OCI-LY7 (cell line): ENCODE results near the gene SOX5. TPM values are rescaled to one million over a fixed set of nuclear protein-coding genes. Genes with fewer than 3 reads are reported as not detected.
"Not testable (repeated sequence)": the region's sequence is repeated elsewhere in the genome, so short reads cannot be mapped to it uniquely, and the experiment has no call there.

Source experiments
- BruUV-seq: library from RNA; stranded (reverse); fragments of 400-500 nt; replicated peaks from 2 replicates; lab custom pipeline; 2021; lab: Mats Ljungman, UMichigan
- CTCF ChIA-PET: fragments of 300-600 bp; sonication (Branson Sonifier 250); formaldehyde crosslinking; loops from one replicate; lab custom pipeline; 2022; ENCODE audit warnings: antibody characterized with exemption; ENCODE audit not compliant: unreplicated experiment; lab: Charles Lee
- POLR2A ChIA-PET: fragments of 300-600 bp; sonication (Branson Sonifier 250); formaldehyde crosslinking; loops from one replicate; lab custom pipeline; 2022; ENCODE audit warnings: antibody characterized with exemption; lab: Charles Lee
- DNase-seq: peaks from one replicate; pipeline ENCODE4 v3.0.0-alpha.2; 2015; ENCODE audit warnings: low spot score
- H2AFZ ChIP-seq: fragments of 200-600 bp; sonication (generic), shearing (Covaris generic); 2 replicates; pipeline ENCODE4 v1.6.1; 2014; ENCODE audit warnings: mild to moderate bottlenecking, antibody characterized with exemption, low read length, moderate library complexity
- H3K27ac ChIP-seq: fragments of 200-600 bp; sonication (generic); 2 replicates; pipeline ENCODE4 v1.5.1; 2014; ENCODE audit warnings: mixed run types, low read depth, mild to moderate bottlenecking, moderate library complexity, low read length, inconsistent platforms; ENCODE audit not compliant: poor library complexity, severe bottlenecking
- H3K36me3 ChIP-seq: fragments of 200-600 bp; sonication (generic); 2 replicates; pipeline ENCODE4 v1.6.1; 2014; ENCODE audit warnings: mild to moderate bottlenecking, antibody characterized with exemption, low read length, moderate library complexity, mixed read lengths; ENCODE audit not compliant: insufficient read depth
- H3K4me1 ChIP-seq: fragments of 200-600 bp; sonication (generic); 2 replicates; pipeline ENCODE4 v1.5.1; 2014; ENCODE audit warnings: mild to moderate bottlenecking, low read length; ENCODE audit not compliant: insufficient read depth, poor library complexity, severe bottlenecking
- H3K4me2 ChIP-seq: fragments of 200-600 bp; sonication (generic); 2 replicates; pipeline ENCODE4 v1.6.1; 2014; ENCODE audit warnings: mild to moderate bottlenecking, low read length
- H3K4me3 ChIP-seq: fragments of 200-600 bp; sonication (generic); 2 replicates; pipeline ENCODE4 v1.5.1; 2014; ENCODE audit warnings: mild to moderate bottlenecking, low read depth, low read length; ENCODE audit not compliant: poor library complexity, severe bottlenecking
- H3K79me2 ChIP-seq: fragments of 200-600 bp; sonication (generic); 2 replicates; pipeline ENCODE4 v1.6.1; 2016; ENCODE audit warnings: low read depth, mild to moderate bottlenecking, low read length, moderate library complexity, mixed read lengths; ENCODE audit not compliant: insufficient read depth
- H3K9me2 ChIP-seq: fragments of 200-600 bp; sonication (generic); 2 replicates; pipeline ENCODE4 v1.6.1; 2016; ENCODE audit warnings: mild to moderate bottlenecking, low read length, mixed read lengths; ENCODE audit not compliant: insufficient read depth
- H3K9me3 ChIP-seq: fragments of 200-600 bp; sonication (generic); 2 replicates; pipeline ENCODE4 v1.6.1; 2014; ENCODE audit warnings: mild to moderate bottlenecking, mixed run types, low read length, mixed read lengths
- H4K20me1 ChIP-seq: fragments of 200-600 bp; sonication (generic); 2 replicates; pipeline ENCODE4 v1.6.1; 2014; ENCODE audit warnings: mild to moderate bottlenecking, antibody characterized with exemption, low read length, moderate library complexity, mixed read lengths; ENCODE audit not compliant: insufficient read depth
- CTCF ChIP-seq: fragments of 200-600 bp; sonication (generic); conservative IDR thresholded peaks from 2 replicates; pipeline ENCODE4 v1.5.1; 2014; ENCODE audit warnings: mild to moderate bottlenecking, antibody characterized with exemption, low read length, moderate library complexity, mixed read lengths
- EZH2phosphoT487 ChIP-seq: fragments of 200-600 bp; sonication (generic); IDR thresholded peaks from 2 replicates; pipeline ENCODE4 v1.6.1; 2018; ENCODE audit warnings: low read depth, borderline replicate concordance, mild to moderate bottlenecking, mixed run types, antibody characterized with exemption, low read length, moderate library complexity, mixed read lengths
- intact Hi-C: fragments of 100-400 bp; cut with micrococcal nuclease; formaldehyde crosslinking; loops from one replicate; pipeline ENCODE4 v1.10.0; 2022; ENCODE audit not compliant: unreplicated experiment
- total RNA-seq, 2 experiments: library from RNA; depleted of rRNA in 1 of 2; stranded (reverse); fragments of >200 nt in 1 of 2; shearing (Covaris generic) in 1 of 2; gene quantifications; 2 replicates each; pipeline ENCODE4 v1.2.3, GENCODE V29; 2014 to 2022

Gene SOX5
- total RNA-seq, 2 experiments from 2014 or later: 0.16 TPM; not detected in 1

GRCh38 chr12:23722655-23723054 lies 226.8 kb downstream of the SOX5 start:
- H2AFZ ChIP-seq: no peak overlapping the region
- no peak for TF ChIP-seq CTCF
- TF ChIP-seq EZH2phosphoT487: no peak
- H3K9me3 ChIP-seq: no peaks in the 10 kb centered on the region
- no peak overlapping the region for H3K4me2 ChIP-seq
- no peak for DNase-seq
- ChIA-PET POLR2A (interaction anchor here (0.7 kb wide), 1 partner anchor 244 kb away, joined by 6 read pairs; no protein-coding TSS in a partner anchor), CTCF (no interaction called here)
- no peaks in the 10 kb centered on the region for H3K9me2 ChIP-seq
- H3K4me1 ChIP-seq: no peaks in the 10 kb centered on the region
- no TSS peak for BruUV-seq
- no peaks in the 10 kb centered on the region for H3K36me3 ChIP-seq
- H3K27ac ChIP-seq: no peak overlapping the region
- intact Hi-C loops: no loop called here
- no peak overlapping the region for H3K4me3 ChIP-seq
- H4K20me1 ChIP-seq: no peaks in the 10 kb centered on the region
- H3K79me2 ChIP-seq: no peaks in the 10 kb centered on the region

- no peaks in the 10 kb centered on the region for H3K79me2 ChIP-seq
- DNase-seq: no peak
- ChIA-PET POLR2A (no interaction called here), CTCF (no interaction called here)
- H3K4me2 ChIP-seq: no peak overlapping the region
- H2AFZ ChIP-seq: no peak overlapping the region
- H3K4me1 ChIP-seq: no peaks in the 10 kb centered on the region
- H3K4me3 ChIP-seq: no peak overlapping the region
- TF ChIP-seq EZH2phosphoT487: no peak
- no peak for TF ChIP-seq CTCF
- no peaks in the 10 kb centered on the region for H3K9me3 ChIP-seq
- BruUV-seq: no TSS peak
- H3K27ac ChIP-seq: no peak overlapping the region
- no peaks in the 10 kb centered on the region for H3K9me2 ChIP-seq
- H3K36me3 ChIP-seq: no peaks in the 10 kb centered on the region
- intact Hi-C loops: no loop called here
- no peaks in the 10 kb centered on the region for H4K20me1 ChIP-seq
Measured at GRCh38 chr12:23721268-23721667, 228.2 kb downstream of the SOX5 start.

GRCh38 chr12:23719493-23719892 lies 230.0 kb downstream of the SOX5 start:
- H3K4me1 ChIP-seq: no peaks in the 10 kb centered on the region
- intact Hi-C loops: no loop called here
- no peak overlapping the region for H3K4me3 ChIP-seq
- H3K4me2 ChIP-seq: no peak overlapping the region
- POLR2A ChIA-PET: interaction anchor here (0.6 kb wide), 1 partner anchor 1126 kb away, joined by 3 read pairs; no protein-coding TSS in a partner anchor
- no peak overlapping the region for H2AFZ ChIP-seq
- no peaks in the 10 kb centered on the region for H3K79me2 ChIP-seq
- no peaks in the 10 kb centered on the region for H3K36me3 ChIP-seq
- no peak overlapping the region for H3K27ac ChIP-seq
- TF ChIP-seq EZH2phosphoT487: no peak
- TF ChIP-seq CTCF: no peak
- no peak for DNase-seq
- H3K9me2 ChIP-seq: no peaks in the 10 kb centered on the region
- no TSS peak for BruUV-seq
- H4K20me1 ChIP-seq: no peaks in the 10 kb centered on the region
- no peaks in the 10 kb centered on the region for H3K9me3 ChIP-seq
- CTCF ChIA-PET: no interaction called here

- H3K9me2 ChIP-seq, intact Hi-C loops, H3K4me2 ChIP-seq, H3K79me2 ChIP-seq, H3K4me1 ChIP-seq, H3K27ac ChIP-seq, H4K20me1 ChIP-seq, BruUV-seq, H2AFZ ChIP-seq, DNase-seq, H3K4me3 ChIP-seq, CTCF ChIA-PET, H3K9me3 ChIP-seq, H3K36me3 ChIP-seq: not testable (repeated sequence)
- POLR2A ChIA-PET: interaction anchor here (1.4 kb wide), 1 partner anchor 8 kb away, joined by 5 read pairs; no protein-coding TSS in a partner anchor
Measured at GRCh38 chr12:23710361-23710760, 239.1 kb downstream of the SOX5 start.
